Anterior cingulate cortex (tissue), 58 donors: ENCODE data around the gene ULBP1.
"Not testable (repeated sequence)": the region's sequence is repeated elsewhere in the genome, so short reads cannot be mapped to it uniquely, and the experiment has no call there.

ENCODE experiments used
- DNase-seq, 58 donors: peaks; one replicate each; lab custom pipeline; 2025; lab: John Stamatoyannopoulos, UW

Gene ULBP1

GRCh38 chr6:149931501-149931900, 32.2 kb upstream of the ULBP1 start:
- no peak for DNase-seq

- no peak for DNase-seq
Observed at GRCh38 chr6:149933036-149933435, 30.7 kb upstream of the ULBP1 start.

- DNase-seq, result no peak
Observed at GRCh38 chr6:149933461-149933860, 30.3 kb upstream of the ULBP1 start.

GRCh38 chr6:149934249-149935156, 29.2 kb upstream of the ULBP1 start:
- peak in 33 of 58 donors; percentile 1 to 73 (median 18) for DNase-seq

GRCh38 chr6:149935246-149935645, 28.5 kb upstream of the ULBP1 start:
- no peak for DNase-seq

- no peak for DNase-seq
Observed at GRCh38 chr6:149935668-149936067, 28.1 kb upstream of the ULBP1 start.

GRCh38 chr6:149936743-149937142, 27.0 kb upstream of the ULBP1 start:
- no peak for DNase-seq

GRCh38 chr6:149938013-149938570, 25.7 kb upstream of the ULBP1 start:
- not testable (repeated sequence) for DNase-seq

GRCh38 chr6:149938571-149939355, 25.0 kb upstream of the ULBP1 start:
- DNase-seq, result no peak

- DNase-seq, result no peak
Observed at GRCh38 chr6:149939356-149939648, 24.4 kb upstream of the ULBP1 start.

GRCh38 chr6:149939909-149940671, 23.7 kb upstream of the ULBP1 start:
- no peak for DNase-seq

GRCh38 chr6:149940672-149940982, 23.1 kb upstream of the ULBP1 start:
- no peak for DNase-seq

GRCh38 chr6:149941583-149942460, 21.9 kb upstream of the ULBP1 start, which contains the start of gene ULBP2:
Gene ULBP2 (plus strand): TSS chr6:149942014. CDS start chr6:149942073, 59 bp downstream.
- peak in 56 of 58 donors; percentile 10 to 88 (median 70) for DNase-seq

GRCh38 chr6:149942461-149942829, 21.3 kb upstream of the ULBP1 start:
- DNase-seq, result no peak

- not testable (repeated sequence) for DNase-seq
Observed at GRCh38 chr6:149943321-149943720, 20.4 kb upstream of the ULBP1 start.

GRCh38 chr6:149945276-149945675, 18.5 kb upstream of the ULBP1 start:
- not testable (repeated sequence) for DNase-seq

GRCh38 chr6:149946631-149947030, 17.1 kb upstream of the ULBP1 start:
- DNase-seq, result not testable (repeated sequence)

- not testable (repeated sequence) for DNase-seq
Observed at GRCh38 chr6:149947533-149947932, 16.2 kb upstream of the ULBP1 start.

- no peak for DNase-seq
Observed at GRCh38 chr6:149948011-149948410, 15.7 kb upstream of the ULBP1 start.

GRCh38 chr6:149948616-149949015, 15.1 kb upstream of the ULBP1 start:
- no peak for DNase-seq
